NB4 (cell line): ENCODE data around the gene NIT2.

Experiments
- DNase-seq: peaks from one replicate; pipeline ENCODE4 v3.0.0; 2010; ENCODE audit warnings: low read depth
- H3K4me3 ChIP-seq: one replicate; pipeline ENCODE4 v1.5.1; 2011; ENCODE audit warnings: mild to moderate bottlenecking, low read depth, low read length, moderate library complexity
- CTCF ChIP-seq: IDR thresholded peaks from one replicate; pipeline ENCODE4 v1.5.1; 2012; ENCODE audit warnings: low read depth, low read length
- MAX ChIP-seq: IDR thresholded peaks from 2 replicates; pipeline ENCODE4 v1.6.1; 2011; ENCODE audit warnings: low read depth, low read length
- MYC ChIP-seq: IDR thresholded peaks from 2 replicates; pipeline ENCODE4 v1.6.1; 2011; ENCODE audit warnings: low read depth, low read length
- POLR2A ChIP-seq: IDR thresholded peaks from 2 replicates; pipeline ENCODE4 v1.6.1; 2011; ENCODE audit warnings: mild to moderate bottlenecking; ENCODE audit not compliant: insufficient read length; ENCODE audit errors: extremely low read depth

Gene NIT2

GRCh38 chr3:100370756-100371155, 36.2 kb downstream of the NIT2 start:
- H3K4me3 ChIP-seq = no peak overlapping the region
- no peak for DNase-seq
- TF ChIP-seq CTCF = no peak
- TF ChIP-seq MAX = no peak
- no peak for TF ChIP-seq MYC
- TF ChIP-seq POLR2A = no peak

DNA sequence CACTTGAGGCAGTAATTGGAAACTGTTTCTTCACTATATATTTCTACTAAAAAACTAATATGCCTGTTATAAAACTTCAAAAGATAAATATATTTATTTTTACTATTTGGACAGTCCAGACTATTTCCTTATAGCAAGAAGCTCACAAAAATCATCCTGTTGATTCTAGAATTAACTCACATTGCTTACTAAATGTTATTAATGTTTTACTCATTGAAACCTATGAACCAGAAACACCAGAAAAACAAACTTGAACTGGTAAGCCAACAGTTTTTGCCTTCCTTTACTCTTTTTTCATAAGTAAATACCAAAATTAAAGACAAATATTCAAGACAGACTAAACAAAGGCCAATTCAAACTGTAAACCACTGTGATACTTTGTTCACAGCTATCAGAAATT, 40.0 kb downstream of the NIT2 start:
- no peak for TF ChIP-seq CTCF
- TF ChIP-seq MYC = no peak
- TF ChIP-seq MAX = no peak
- TF ChIP-seq POLR2A = no peak
- no peak overlapping the region for H3K4me3 ChIP-seq
- DNase-seq = no peak

GRCh38 chr3:100376301-100376700, 41.7 kb downstream of the NIT2 start:
- H3K4me3 ChIP-seq = no peak overlapping the region
- DNase-seq = no peak
- TF ChIP-seq CTCF (no peak), MAX (no peak), POLR2A (no peak), MYC (no peak)

- no peak for TF ChIP-seq MAX
- no peak for TF ChIP-seq POLR2A
- no peak for TF ChIP-seq MYC
- TF ChIP-seq CTCF = no peak
- no peak for DNase-seq
- H3K4me3 ChIP-seq = no peak overlapping the region
Measured at GRCh38 chr3:100384733-100385525, 50.4 kb downstream of the NIT2 start.

DNA sequence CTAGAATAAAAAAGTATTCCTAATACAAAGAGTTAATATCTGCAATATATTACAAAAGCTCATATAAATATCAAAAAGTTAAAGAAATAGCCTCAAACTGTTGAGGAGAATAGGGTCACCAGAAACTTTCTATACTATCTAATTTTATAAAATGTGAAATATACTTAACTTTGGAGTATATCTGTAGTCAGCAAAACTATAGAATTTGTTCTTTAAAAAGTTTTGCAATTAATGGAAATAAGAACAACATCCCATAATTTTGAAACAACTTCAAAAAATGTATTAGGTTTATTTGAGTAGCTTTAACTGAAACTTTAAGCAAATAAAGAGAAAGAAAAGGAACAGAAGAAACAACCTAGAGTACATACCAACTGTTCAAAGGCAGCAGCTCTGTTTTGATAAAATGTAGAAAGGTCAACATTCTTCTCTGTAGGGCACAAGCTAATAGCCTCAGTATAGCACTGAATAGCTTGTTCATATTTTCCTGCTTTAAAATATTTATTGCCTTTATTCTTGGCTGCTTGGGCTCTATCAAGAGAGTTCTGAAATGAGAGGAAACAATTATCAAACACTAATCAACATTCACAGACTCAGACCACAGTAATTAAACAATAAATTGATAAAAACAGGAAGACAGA, 52.0 kb downstream of the NIT2 start:
- no peak overlapping the region for H3K4me3 ChIP-seq
- no peak for TF ChIP-seq MYC
- TF ChIP-seq MAX = no peak
- TF ChIP-seq POLR2A = no peak
- TF ChIP-seq CTCF = no peak
- no peak for DNase-seq
